Hematopoietic multipotent progenitor cell treated with erythropoietin and hydrocortisone succinate and interleukin-3 and kit ligand, for 4 days (in vitro differentiated cells): ENCODE data around the gene LATS2.
"Not testable (repeated sequence)": the region's sequence is repeated elsewhere in the genome, so short reads cannot be mapped to it uniquely, and the experiment has no call there.

Experiments
- DNase-seq: peaks from one replicate; pipeline ENCODE4 v3.0.0-alpha.2; 2015

Gene LATS2

DNA sequence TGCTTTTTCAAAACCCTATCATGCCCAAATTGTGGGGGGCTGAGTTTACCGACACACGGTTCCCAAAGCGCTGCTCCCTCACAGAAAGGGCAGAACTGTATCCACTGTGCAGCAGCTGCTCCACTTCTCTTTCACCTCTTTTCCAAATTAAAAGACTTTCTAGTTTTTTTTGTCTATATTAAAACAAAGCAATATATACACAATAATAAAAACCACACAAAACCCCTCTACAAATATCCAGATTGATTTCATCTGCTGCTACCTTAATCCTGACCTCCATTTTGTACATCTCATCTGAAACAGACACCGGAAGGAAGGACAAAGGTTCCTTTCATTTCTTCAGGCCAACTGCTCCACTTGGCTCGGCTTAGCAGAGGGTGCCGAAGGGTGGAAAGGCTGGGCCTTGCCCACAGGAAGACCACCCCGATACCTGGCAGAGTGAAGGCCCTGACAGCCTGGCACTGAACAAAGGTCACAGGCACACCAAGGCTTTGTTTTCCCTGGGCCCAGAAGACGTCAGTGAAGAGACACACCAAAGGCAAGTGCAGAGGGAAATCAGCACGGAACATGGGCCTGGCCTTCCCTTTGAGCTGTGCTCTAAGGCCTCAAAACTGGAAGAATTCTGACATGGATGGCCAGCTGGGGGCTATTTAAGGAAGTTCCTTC is 71.6 kb downstream of the LATS2 start:
- no peak for DNase-seq

DNA sequence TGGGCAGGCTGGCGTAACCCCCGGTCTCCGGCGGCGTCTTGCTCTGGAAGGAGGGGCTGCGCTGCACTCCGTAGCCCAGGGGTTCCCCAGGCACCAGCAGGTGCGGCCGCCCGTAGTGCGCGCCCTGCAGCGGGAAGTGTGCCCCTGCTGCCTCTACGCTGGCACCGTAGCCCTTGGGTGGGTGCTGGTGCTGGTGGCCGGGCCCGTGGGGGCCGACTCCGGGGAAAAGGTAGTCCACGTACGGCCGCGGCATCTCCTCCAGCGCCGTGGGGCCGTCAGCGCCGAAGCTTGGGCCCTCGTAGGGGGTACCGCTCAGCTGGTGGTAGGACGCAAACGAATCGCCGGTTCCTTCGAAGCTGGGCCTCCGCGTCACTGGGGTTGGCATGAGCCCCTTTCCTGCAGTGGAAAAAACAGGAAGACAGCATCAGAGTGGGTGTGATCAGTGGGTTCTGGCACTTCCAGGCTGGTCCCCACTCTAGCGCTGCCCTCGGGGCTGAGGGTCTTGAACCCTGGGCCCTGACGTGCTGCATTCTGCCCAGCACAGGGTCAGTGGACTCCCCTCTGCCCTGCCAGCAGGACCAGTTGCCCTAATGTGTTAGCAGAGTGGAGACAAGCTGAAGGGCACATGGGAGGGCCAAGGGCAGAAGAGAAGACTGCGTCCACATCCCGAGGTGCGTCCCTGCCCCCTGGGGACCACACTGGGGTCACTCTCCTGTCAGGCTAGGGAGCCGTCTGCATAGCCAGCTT is 72.3 kb downstream of the LATS2 start:
- DNase-seq: no peak

DNA sequence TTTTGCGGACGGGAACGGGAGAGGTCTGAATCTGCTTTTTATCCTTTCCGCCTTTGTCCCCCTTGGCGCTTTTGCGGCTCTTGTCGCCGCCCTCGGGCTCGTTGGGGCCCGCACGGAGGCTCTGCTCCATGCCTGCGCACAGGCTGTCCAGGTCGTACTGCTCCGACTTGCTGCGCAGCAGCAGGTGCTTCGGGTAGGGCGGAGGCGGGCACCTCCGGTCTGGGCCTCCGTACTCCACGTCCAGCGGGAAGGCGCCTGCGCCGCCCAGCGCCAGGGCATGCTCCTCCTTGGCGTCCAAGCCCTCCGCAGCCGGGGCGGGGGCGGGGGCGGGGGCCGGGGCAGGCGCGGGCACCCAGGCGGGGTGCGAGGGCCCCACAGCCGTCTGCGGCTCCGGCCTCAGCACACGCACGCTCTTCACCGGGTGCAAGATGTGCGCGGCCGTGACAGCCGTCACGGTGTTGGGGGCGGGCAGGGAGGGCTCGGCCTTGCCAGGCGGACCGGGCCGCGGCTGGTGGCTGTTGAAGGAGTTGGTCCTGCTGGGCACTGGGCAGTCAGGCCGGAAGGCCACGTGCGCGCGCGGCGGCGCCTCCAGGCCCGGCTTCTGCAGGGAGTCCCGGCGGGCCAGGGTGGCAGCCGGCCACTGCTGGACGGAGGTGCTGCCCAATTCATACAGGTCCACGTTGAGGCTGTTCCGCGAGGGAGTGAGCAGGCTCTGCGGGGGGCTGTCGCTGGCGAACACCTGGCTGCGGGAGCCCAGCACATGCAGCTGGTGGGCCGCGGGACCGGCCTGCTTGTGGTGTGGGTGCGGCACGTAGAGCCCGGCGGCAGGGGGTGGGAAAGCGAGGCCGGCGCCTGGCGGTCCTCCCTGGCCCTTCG is 73.1 kb downstream of the LATS2 start:
- DNase-seq: no peak

DNA sequence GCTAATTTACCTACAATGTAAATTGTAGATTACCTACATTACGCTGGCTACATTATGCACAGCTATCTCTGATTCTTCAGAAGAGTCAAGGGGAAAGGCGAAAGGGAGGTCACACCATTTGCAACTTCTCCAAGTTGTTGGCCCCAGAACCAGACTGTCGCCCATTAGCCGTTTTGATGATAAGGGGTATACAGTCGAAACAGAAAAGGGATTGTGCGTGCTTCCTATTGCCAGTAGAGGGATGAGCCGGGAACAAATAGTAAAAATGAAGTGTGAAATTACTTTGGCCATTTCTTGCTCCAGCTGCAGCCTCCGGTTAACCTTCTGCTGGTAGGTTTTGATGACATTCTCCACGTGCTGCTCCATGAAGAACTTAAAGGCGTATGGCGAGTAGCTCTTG is 73.8 kb downstream of the LATS2 start:
- DNase-seq: no peak

DNA sequence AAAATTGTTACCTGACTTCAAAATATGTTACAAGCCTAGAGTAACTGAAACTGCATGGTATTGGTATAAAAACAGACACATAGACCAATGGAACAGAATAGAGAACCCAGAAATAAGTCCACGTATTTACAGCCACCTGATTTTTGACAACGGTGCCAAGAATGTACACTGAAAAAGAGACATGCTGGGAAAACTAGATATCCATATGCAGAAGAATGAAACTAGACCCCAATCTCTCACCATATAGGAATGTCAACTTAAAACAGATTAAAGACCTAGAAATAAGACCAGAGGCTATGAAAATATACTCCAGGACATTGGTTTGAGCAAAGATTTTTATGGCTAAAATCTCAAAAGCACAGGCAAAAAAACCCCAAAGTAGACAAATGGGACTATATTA is 76.5 kb downstream of the LATS2 start:
- no peak for DNase-seq

DNA sequence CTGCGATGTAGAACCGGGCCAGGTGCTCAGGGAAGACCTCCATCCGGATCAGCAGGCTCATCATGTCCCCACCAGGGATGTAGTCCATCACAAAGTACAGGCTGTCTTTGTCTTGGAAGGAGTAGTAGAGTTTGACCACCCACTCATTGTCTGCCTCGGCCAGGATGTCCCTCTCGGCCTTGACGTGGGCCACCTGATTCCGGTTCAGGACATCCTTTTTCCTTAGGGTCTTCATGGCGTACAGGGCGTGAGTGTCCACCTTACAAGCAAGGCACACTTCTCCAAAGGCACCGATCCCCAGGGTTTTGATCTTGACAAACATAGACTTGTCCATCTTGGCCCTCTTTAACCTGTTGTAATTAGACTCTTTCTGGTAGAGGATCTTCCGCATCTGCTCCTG is 78.0 kb downstream of the LATS2 start:
- DNase-seq: no peak

DNA sequence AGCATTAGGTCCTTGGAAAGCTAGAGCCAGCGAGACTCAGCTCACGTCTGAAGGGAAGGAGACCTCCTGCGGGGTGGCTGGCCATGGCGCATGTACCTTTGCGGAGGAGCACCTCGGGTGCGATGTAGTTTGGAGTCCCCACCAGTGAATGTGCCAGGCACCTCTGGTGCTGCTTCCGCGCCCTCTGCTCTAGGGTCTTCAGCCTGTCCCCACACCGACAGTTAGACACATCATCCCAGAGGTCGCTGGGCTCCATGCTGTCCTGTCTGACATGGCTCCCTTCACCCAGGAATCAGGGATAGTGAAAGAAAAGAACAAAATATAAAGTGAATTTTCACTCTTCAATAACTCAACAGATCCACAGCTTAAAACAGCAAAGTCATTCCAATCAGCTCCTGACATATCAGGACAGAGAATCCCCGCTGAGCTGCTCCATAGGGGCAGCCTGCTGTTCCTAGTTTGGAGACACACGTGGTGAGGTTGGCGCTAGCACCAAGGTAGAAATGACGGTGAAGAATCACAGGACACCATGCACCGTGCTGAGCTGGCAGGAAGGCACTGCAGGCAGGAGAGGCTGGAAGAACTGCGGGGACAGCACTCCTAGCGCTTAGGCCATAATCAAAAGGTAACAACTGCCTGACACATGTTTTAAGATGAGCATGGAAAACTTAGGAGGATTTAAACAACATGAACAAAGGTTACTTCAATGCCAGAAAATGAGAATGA is 79.9 kb downstream of the LATS2 start:
- DNase-seq: no peak

DNA sequence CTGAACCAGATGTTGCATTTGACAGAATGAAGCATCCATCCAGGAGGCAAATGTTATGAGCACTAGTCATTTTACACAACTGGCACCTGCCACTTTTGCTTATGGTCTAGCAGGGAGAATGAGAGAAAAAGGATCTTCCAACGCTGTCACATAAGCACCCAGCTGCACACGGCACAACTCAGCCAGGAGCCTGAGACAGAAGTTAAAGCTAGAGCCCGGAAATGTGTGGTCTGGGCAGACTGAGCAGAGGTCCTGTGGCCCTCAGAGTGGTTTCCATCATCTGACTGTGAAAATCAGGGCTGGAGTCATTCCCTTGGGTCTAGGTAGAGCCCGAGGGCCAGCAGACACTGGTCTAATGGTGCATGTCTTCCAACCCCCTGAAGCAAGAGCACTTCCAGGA is 80.5 kb downstream of the LATS2 start:
- DNase-seq: no peak

DNA sequence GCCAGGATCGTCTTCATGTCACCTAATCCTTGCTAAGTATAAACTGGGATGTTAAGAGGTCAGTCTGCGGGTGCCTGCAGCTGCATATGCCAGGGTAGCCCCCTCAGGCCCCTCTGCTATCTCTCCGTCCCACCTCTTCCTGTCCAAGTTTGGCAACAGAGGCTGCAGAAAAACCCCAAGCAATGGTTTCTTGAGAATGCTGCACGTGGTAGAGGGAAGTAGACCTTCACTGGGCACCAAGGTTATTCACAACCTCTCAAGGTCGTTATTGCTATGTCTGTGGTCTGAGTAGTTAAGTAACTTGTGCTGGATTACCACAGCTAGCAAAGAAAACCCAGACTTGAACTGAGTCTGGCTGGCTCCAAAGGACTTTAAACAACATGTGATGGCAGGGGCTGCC is 81.0 kb downstream of the LATS2 start:
- peak; percentile 61 for DNase-seq

DNA sequence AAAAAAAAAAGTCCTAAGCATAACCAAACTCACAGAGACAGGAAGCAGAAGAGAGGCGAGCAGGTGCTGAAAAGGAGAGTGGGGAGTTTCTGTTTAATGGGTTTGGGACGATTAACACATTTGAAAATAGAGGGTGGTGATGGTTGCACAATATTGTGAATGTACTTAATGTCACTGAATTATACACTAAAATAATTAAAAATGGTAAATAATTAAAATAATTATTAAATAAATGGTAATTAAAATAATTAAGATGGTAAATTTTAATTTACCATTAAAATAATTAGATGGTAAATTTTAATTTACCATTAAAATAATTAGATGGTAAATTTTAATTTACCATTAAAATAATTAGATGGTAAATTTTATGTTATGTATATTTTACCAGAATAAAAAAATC is 84.0 kb downstream of the LATS2 start:
- DNase-seq: no peak

DNA sequence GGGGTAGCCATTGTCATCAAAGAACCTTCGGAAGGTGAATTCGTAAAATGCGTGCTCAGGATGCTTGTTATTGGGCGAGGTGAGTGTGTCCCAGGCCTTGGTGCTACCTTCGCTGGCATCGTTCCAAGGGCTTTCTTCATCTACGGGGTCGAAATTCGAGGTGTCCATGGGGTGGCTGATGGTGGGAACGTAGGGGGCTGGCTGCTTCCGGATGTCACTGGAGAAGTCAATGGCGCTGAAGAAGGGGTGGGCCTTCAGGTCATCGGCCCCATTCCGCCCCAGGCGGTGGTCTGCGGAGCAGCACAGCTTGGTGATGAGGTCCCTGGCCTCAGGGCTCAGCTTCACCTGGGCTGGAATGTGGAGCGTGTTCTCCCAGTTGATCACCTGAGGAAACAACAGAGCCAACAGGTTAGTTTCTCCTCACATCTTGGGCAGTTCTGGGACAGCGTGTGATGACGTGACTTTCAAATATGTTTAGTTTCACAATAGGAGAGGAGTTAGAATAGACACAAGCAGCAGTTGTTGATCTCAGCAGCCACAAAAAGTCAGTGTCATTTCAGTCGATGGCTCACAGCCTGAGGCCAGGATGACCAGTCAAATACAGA is 86.3 kb downstream of the LATS2 start:
- no peak for DNase-seq

DNA sequence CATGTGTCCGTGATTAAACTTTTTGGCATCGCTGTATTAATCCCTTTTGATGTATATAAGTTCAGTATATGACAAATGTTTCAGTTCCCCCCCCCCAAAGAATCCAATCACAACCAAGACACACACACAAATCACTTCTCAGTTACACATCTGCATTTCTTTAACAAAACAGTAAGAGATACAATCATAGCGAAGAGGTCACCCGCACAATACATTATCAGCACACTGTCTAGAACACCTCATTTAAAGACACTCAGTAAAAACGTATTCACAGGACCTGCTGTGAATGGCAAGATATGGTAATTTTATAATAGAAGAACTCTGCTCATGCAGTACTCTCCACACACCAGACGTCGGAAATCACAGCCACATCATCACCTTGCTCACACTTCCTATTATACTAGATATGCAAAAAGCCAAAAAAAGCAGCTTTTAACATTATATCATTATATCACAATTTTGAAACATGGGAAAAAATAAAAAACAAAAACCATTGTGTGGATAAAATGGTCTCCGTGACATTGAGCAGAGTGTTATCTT is 87.4 kb downstream of the LATS2 start:
- no peak for DNase-seq

DNA sequence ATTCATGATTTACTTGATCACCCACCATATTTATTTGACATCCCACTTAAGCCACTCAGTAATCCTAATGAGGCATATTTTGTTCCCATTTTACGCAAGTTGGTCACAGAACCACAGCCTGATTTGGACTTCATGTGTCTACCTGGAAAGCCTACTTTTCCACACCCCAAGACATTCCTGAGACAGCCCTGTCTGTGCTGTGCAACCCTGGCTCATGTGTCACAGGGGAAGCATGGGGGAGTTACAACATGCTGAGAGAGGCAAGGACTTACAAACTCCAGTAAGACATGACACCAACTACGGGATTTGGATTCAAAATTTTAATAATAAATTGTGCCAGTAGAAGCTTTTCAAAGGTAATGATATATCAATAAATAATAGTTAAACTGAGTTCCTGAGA is 88.7 kb downstream of the LATS2 start:
- DNase-seq: no peak

DNA sequence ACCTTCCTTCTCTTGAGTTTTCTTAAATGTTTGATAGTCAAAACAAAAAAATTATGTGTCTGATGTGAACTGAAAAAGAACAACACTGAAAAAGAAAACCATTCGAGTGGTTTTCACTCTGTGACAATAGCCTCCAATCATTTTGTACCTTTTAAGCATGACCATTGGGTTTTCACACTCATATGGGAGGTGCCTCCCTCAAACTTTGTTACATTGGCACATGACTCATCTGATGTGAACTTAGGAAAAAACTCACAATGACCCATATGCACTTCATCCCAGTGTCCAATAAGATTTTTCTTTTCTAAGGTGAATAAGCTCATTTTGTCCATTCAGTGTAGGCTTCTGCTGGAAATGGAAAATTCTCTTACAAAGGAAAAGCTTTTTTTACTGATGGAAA is 92.2 kb downstream of the LATS2 start:
- DNase-seq: no peak

DNA sequence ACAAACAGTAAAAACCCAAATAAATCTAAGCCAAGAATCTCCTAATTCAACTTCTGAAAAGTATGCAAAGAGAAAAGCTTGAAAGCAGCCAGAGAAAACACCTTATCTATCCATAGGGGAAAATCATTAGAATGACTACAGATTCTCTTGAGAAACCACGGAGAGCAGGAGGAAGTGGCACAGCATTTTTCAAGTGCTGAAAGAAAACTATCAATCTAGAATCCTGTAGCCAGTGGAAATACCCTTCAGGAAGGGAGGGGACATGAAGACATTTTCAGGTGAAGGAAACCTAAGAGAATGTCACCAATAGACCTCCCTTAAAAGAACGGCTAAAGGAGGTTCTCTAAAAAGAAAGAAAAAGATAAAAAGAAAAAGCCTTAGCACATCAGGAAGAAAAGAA is 92.6 kb downstream of the LATS2 start:
- DNase-seq: peak; percentile 34

DNA sequence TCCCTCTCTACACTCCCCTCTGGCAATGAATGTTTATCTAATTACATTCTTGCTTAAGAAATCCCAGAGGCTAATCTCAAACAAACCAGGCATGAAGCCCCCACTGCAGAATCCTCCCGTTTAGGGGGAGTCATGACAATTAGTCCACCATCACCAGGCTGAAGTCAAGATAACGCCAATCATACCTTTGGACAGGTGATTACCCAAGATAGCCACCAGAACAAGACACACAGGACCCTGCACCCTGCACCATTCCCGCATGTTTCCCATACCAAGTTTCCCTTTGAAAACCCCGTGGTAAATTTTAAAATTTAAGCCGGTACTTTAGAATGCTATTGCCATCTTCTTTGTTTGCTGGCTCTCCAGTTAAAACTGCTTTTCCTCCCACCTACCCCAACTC is 94.0 kb downstream of the LATS2 start:
- DNase-seq: no peak

DNA sequence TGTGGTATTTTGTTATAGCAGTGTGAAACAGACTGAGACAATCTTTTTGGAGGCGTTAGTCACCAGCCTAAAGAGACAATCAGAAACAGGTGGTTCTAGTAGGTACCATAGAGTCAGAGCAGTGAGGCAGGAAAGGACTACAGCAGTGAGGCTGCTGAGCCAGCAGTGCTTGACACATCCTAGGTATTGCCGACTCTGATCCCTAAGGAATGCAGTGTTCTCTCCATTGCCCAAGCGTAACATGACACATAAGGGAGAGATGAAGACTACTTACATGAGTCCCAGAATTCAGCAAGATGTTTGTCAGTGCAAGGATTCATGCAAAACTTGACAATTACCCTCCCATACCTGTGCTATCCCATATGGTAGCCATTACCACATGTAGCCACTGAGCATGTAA is 96.5 kb downstream of the LATS2 start:
- DNase-seq: no peak

DNA sequence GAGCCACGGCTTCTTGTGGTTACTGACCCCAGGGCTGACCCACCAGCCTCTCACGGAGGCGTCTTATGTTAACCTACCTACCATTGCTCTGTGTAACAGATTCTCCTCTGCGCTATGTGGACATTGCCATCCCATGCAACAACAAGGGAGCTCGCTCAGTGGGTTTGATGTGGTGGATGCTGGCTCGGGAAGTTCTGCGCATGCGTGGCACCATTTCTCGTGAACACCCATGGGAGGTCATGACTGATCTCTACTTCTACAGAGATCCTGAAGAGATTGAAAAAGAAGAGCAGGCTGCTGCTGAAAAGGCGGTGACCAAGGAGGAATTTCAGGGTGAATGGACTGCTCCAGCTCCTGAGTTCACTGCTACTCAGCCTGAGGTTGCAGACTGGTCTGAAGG is 99.7 kb downstream of the LATS2 start:
- DNase-seq: not testable (repeated sequence)

DNA sequence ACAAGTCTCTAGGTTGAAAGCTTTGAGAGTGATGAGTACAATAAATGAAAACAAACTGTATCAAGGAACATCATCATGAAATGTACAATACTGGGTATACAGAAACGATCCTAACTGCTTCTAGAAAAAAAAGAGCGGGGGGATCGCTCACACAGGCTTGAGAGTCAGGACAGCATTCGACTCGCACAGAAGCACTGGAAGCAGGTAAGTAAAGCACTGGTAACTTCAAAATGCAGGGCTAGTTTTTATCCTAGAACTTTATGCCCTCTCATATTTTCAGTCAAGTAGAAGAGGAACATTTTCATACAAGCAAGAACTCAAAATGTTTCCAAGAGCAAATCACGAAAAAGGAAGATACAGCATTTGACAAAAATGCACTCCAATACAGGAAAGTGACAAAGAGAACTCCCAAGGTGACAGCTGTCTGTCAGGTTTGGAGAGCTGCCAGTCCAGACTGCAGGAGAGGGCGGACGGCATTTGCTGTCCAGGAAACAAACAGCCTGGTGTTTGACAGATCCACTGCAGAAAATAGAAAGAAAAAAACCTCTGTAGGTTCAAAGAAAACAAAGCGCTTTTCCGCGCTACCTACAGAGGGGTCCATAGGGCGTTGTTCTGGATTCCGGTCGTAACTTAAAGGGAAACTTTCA is 100.6 kb downstream of the LATS2 start:
- DNase-seq: no peak

DNA sequence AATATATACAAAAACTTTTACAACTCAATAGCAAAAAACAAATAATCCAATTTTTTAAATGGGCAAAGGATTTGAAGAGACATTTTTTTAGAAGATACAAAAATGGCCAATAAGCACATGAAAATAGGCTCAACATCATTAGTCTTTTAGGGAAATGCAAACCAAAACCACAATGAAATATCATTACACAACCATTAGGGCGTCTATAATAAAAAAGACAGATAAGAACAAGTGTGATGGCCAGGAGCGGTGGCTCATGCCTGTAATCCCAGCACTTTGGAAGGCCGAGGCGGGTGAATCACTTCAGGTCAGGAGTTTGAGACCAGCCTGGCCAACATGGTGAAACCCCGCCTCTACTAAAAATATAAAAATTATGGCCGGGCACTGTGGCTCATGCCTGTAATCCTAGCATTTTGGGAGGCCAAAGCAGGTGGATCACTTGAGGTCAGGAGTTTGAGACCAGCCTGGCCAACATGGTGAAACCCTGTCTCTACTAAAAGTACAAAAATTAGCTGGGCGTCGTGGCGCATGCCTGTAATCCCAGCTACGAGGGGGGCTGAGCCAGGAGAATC is 104.3 kb downstream of the LATS2 start:
- DNase-seq: peak; percentile 76

DNA sequence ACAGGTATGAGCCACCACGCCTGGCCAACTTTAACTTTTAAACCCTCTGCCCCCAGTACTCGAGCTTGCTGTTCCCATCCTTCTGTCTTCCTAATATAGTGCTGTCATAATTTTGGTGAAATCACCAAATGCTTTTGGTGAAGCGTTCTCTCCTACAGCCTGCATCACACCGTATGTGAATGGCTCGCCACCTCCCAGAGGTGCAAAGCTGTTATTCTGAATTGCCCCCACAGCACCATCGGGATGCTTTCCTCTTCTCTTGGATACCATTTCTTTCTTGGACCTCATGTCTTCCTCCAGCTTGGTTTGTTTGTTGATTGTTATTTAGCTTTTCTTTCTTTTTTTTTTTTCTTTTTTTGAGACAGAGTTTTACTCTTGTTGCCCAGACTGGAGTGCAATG is 105.9 kb downstream of the LATS2 start:
- DNase-seq: no peak
